WI38 (cell line): ENCODE data around the gene TPO.

Source experiments
- H3K4me3 ChIP-seq: 2 replicates; pipeline ENCODE4 v1.5.1; 2011; ENCODE audit warnings: low read depth, mild to moderate bottlenecking, control low read depth, low read length
- TF ChIP-seq, protein P1 (sequence below): IDR thresholded peaks from 2 replicates; pipeline ENCODE4 v1.5.1; 2012; ENCODE audit warnings: low read depth, mild to moderate bottlenecking, control low read depth, low read length

The TPO gene

DNA sequence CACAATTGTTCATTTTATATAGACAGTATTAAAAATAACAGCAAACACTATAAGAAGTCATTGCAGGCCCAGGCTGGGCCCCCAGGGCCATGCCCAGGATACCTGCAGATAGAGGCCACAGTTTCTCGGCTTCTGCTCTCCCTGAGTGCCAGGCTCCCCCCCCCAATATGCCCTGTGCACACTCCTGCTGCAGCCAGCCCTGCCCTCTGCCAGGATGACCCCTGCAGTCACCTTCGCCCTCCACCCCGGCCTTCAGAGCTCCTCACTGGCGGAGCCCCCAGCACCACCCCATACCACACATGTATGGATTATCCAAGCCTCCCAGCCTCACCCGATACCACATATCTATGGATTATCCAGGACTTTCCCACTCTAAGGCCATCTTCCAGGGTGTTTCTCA, 104.5 kb downstream of the TPO start:
- no peak overlapping the region for H3K4me3 ChIP-seq

DNA sequence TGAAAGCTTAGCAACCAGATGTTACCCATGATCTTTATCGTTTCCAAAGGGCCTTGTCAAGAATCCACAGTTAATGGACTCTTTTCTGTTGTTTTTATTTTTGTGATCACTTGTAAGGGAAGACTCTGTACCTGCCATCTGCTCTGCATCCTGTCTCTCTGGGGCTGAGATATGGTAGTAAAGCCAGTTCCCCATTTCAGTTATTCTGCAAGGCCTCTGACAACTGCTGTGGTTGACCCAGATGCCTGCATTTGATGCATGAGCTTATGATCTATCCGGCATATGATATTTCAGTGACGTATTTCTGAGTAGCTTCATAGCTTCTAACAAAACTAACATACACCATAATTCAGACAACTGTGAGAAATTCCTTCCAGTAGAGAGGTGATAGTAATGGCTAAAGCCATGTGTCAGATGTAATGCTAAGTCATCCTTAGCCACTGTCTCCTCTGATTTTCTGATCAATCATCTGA, 105.1 kb downstream of the TPO start:
- no peak overlapping the region for H3K4me3 ChIP-seq
- TF ChIP-seq, protein P1, sequence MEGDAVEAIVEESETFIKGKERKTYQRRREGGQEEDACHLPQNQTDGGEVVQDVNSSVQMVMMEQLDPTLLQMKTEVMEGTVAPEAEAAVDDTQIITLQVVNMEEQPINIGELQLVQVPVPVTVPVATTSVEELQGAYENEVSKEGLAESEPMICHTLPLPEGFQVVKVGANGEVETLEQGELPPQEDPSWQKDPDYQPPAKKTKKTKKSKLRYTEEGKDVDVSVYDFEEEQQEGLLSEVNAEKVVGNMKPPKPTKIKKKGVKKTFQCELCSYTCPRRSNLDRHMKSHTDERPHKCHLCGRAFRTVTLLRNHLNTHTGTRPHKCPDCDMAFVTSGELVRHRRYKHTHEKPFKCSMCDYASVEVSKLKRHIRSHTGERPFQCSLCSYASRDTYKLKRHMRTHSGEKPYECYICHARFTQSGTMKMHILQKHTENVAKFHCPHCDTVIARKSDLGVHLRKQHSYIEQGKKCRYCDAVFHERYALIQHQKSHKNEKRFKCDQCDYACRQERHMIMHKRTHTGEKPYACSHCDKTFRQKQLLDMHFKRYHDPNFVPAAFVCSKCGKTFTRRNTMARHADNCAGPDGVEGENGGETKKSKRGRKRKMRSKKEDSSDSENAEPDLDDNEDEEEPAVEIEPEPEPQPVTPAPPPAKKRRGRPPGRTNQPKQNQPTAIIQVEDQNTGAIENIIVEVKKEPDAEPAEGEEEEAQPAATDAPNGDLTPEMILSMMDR, result no peak

More for the DNA sequence above, 104.5 kb downstream of the TPO start:
- TF ChIP-seq, protein P1, result no peak

DNA sequence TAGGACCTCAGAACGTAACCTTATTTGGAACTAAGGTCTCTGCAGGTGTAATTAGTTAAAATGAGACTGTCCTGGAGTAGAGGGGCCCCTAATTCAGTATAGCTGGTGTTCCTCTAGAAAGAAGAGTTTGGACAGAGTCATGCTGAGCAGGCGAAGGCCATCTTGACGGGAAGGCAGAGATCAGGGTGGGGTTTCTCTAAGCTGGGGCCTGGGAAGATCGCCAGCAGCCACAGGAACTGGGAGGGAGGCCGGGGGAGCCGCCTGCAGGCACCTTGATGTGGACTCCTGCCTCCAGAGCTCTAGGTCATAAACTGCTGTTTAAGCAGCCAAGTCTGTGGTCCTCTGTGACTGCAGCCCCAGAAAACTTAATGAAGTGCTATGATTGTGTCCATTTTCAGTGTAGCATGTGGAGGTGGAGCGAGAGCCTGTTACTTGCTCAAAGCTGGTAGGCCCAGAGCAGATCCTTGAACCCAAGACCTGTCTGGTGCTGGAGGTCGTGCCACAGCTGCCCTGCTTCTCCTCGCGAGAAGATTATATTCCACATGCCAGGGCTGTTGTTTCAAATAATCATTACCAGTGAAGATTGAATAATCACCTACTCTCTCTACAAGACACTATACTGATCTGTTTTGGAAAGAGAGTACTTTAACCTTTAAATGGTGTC, 105.7 kb downstream of the TPO start:
- TF ChIP-seq, protein P1, result no peak

DNA sequence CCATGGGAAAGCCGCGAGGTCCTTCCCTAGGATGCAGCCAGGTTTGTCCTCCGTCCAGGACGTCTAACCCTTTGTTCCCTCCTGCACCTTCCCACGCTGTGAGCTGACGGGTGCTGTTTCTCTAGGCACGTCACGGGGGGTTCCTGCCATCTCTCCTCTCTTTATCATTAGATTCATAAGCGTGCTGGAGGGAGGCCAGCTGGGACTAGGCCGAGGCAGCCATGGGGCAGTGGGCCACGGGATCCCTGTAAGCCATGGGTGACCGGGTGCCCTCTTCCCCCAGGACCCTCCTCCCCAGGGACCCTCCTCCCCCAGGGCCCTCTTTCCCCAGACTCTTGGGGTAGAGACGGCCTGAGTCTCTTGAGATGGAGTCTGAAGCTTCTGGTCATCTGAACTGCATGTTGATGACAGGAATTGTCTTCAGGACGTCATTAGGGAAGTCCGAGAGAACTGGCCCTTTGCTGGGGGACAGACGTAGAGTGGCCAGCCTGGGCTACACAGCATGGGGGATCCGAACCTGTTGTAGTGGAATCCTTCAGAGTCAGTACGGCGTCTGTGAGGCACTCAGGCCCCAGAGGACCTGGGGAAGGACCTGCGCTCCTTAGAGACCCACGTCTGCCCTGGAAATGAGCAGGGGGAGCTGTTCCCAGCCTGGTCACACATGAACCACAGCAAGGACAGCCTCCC, 108.1 kb downstream of the TPO start:
- TF ChIP-seq, protein P1, result no peak
- no peak overlapping the region for H3K4me3 ChIP-seq

More for the DNA sequence above, 105.7 kb downstream of the TPO start:
- no peak overlapping the region for H3K4me3 ChIP-seq

DNA sequence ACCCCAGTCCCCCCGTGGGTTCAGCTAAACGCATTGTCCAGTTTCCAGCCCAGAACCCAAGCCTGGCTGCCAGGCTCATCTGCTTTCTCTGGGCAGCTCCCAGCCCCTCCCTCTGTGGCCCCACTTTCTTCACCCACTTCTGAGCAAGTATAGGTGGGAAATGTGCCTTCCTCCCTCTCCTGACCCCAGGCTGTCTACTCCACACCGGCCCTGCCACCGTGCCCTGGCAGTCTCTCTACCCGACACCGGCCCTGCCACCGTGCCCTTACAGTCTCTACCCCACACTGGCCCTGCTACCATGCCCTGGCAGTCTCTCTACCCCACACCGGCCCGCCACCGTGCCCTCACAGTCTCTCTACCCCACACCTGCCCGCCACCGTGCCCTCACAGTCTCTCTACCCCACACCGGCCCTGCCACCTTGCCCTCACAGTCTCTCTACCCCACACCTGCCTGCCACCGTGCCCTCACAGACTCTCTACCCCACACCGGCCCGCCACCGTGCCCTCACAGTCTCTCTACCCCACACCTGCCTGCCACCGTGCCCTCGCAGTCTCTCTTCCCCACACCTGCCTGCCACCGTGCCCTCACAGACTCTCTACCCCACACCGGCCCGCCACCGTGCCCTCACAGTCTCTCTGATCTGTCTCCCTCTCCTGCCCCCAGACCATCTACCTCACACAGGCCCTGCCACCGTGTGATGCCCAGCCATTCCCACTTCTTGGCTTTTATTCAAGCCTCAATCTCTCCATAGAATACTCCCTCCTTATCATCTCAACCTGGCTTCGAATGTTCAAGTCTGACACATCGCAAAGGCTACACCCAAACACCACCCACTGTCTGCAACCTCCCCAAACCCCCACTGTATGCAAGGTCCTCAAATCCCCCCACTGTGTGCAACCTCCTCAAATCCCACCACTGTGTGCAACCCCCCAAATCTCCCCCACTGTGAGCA, 108.9 kb downstream of the TPO start:
- H3K4me3 ChIP-seq, result no peak overlapping the region
- TF ChIP-seq, protein P1, result no peak

DNA sequence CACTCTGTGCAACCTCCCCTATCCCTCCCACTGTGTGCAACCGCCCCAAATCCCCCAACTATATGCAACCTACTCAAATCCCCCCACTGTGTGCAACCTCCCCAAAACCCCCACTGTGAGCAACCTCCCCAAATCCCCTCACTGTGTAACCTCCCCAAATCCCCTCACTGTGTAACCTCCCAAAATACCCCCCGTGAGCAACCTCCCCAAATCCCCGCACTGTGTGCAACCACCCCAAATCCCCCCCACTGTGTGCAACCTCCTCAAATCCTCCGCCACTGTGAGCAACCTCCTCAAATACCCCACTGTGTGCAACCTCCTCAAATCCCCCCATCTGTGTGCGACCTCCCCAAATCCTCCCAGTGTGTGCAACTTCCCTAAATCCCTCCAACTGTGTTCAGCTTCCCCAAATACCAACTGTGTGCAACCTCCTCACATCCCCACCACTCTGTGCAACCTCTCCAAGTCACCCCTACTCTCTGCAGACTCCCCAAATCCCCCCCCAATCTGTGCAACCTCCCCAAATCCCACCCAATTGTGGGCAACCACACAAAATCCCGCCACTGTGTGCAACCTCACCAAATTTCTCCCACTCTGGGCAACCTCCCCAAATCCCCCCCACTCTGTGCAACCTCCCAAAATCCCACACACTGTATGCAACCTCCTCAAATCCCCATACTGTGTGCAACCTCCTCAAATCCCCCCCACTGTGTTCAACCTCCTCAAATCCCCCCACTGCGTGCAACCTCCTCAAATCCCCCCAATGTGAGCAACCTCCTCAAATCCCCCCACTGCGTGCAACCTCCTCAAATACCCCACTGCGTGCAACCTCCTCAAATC, 114.1 kb downstream of the TPO start:
- TF ChIP-seq, protein P1, result no peak

More for the DNA sequence above, 114.1 kb downstream of the TPO start:
- H3K4me3 ChIP-seq, result no peak overlapping the region
